ENCODE measurements around the gene CDH15. TPM values are rescaled to one million over a fixed set of nuclear protein-coding genes. Genes with fewer than 3 reads are reported as not detected.

The CDH15 gene
- total and polyA plus RNA-seq, 2 of the 13 experiments (the other 11 are each of a cell fraction or from before 2014, with no cell fraction given), result 0.74 to 2.2 TPM

DNA sequence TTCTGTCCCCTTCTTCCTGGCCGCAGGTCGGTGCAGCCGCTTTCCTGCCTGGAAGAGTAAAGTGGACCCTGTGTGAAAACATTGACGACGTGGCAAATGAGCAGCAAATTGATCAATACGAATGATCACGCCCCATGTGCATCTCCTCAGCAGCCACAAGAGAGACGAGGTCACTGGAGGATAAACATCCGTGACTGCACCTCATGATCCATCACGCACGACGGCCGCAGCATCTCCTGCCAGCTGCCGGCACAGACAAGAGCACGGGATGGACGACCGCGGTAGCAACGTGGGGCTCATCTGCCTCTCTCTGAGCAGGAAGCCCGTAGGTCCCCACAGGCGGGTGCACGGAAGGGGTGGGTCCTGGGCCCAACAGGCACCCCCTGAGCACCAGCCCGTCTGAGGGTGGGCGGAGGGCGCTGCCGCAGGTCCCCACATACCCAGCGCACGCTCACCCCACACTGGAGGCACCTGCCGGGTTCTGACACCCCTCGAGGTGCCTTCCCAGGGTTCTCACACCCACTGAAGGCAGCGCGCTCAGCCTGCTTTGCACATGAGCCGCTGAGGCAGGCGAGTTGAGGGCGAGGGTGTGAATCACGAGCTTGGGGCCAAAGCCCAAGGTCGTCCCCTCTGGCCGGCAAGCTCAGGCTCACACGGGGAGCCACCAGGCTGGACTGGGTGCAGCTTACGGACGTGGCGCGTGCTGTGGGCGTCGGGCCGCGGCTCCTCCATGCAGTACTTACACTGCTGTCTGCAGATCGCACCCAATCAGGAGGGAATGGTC, 12.3 kb upstream of the CDH15 start (continued):
- TF ChIP-seq ELF1 (CRISPR knock-in tag; IDR thresholded peaks at IDR 0.05), result peak; percentile 40
- TF ChIP-seq, protein P1, sequence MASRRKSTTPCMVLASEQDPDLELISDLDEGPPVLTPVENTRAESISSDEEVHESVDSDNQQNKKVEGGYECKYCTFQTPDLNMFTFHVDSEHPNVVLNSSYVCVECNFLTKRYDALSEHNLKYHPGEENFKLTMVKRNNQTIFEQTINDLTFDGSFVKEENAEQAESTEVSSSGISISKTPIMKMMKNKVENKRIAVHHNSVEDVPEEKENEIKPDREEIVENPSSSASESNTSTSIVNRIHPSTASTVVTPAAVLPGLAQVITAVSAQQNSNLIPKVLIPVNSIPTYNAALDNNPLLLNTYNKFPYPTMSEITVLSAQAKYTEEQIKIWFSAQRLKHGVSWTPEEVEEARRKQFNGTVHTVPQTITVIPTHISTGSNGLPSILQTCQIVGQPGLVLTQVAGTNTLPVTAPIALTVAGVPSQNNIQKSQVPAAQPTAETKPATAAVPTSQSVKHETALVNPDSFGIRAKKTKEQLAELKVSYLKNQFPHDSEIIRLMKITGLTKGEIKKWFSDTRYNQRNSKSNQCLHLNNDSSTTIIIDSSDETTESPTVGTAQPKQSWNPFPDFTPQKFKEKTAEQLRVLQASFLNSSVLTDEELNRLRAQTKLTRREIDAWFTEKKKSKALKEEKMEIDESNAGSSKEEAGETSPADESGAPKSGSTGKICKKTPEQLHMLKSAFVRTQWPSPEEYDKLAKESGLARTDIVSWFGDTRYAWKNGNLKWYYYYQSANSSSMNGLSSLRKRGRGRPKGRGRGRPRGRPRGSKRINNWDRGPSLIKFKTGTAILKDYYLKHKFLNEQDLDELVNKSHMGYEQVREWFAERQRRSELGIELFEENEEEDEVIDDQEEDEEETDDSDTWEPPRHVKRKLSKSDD (CRISPR knock-in tag; IDR thresholded peaks at IDR 0.05; ENCODE audit: low read depth), result peak; percentile 89; the same call in 1 of the 2 replicates
- TF ChIP-seq FOXO1 (CRISPR knock-in tag; IDR thresholded peaks at IDR 0.05), result peak; percentile 45; the same call in 1 of the 2 replicates
- TF ChIP-seq BRD4 (CRISPR knock-in tag; IDR thresholded peaks at IDR 0.05), result peak; percentile 23; the same call in 1 of the 2 replicates
- TF ChIP-seq ZNF34 (CRISPR knock-in tag; IDR thresholded peaks at IDR 0.05; ENCODE audit: borderline replicate concordance), result no peak
- TF ChIP-seq, protein P2, sequence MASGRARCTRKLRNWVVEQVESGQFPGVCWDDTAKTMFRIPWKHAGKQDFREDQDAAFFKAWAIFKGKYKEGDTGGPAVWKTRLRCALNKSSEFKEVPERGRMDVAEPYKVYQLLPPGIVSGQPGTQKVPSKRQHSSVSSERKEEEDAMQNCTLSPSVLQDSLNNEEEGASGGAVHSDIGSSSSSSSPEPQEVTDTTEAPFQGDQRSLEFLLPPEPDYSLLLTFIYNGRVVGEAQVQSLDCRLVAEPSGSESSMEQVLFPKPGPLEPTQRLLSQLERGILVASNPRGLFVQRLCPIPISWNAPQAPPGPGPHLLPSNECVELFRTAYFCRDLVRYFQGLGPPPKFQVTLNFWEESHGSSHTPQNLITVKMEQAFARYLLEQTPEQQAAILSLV (CRISPR knock-in tag; IDR thresholded peaks at IDR 0.05; ENCODE audit: borderline replicate concordance), result peak; percentile 69; the same call in 1 of the 2 replicates
- TF ChIP-seq ZFAT (CRISPR knock-in tag; conservative IDR thresholded peaks at IDR 0.05), result no peak
- TF ChIP-seq SMYD3 (CRISPR knock-in tag; IDR thresholded peaks at IDR 0.05), result no peak
- TF ChIP-seq HNRNPK (IDR thresholded peaks at IDR 0.05; ENCODE audit: low read depth, low read length, poor library complexity, severe bottlenecking), result no peak
- peak; percentile 76 for TF ChIP-seq GATAD2A (CRISPR knock-in tag; IDR thresholded peaks at IDR 0.05)
- TF ChIP-seq TGIF2 (CRISPR knock-in tag; IDR thresholded peaks at IDR 0.05), result no peak
- TF ChIP-seq HMG20A (CRISPR knock-in tag; IDR thresholded peaks at IDR 0.05; ENCODE audit: borderline replicate concordance), result peak; percentile 56; the same call in 1 of the 2 replicates
- no peak for TF ChIP-seq KLF13 (CRISPR knock-in tag; IDR thresholded peaks at IDR 0.05)
- no peak for TF ChIP-seq NFRKB (IDR thresholded peaks at IDR 0.05)
- TF ChIP-seq HNRNPUL1 (IDR thresholded peaks at IDR 0.05; ENCODE audit: low read depth, low read length), result no peak
- TF ChIP-seq ZNF350 (CRISPR knock-in tag; IDR thresholded peaks at IDR 0.05; ENCODE audit: borderline replicate concordance, low read depth), result peak; percentile 68; the same call in 1 of the 2 replicates
- no peak for TF ChIP-seq CEBPB (IDR thresholded peaks at IDR 0.05; ENCODE audit: borderline replicate concordance, low read depth, low read length)
- no peak for TF ChIP-seq SMARCE1 (IDR thresholded peaks at IDR 0.05; ENCODE audit: borderline replicate concordance)
- TF ChIP-seq, protein P3, sequence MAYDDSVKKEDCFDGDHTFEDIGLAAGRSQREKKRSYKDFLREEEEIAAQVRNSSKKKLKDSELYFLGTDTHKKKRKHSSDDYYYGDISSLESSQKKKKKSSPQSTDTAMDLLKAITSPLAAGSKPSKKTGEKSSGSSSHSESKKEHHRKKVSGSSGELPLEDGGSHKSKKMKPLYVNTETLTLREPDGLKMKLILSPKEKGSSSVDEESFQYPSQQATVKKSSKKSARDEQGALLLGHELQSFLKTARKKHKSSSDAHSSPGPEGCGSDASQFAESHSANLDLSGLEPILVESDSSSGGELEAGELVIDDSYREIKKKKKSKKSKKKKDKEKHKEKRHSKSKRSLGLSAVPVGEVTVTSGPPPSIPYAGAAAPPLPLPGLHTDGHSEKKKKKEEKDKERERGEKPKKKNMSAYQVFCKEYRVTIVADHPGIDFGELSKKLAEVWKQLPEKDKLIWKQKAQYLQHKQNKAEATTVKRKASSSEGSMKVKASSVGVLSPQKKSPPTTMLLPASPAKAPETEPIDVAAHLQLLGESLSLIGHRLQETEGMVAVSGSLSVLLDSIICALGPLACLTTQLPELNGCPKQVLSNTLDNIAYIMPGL (CRISPR knock-in tag; IDR thresholded peaks at IDR 0.05; ENCODE audit: borderline replicate concordance in 1 of 2, low read depth in 1 of 2), result peak; percentile 55 to 64; a peak in 1 of 4 replicates
- TF ChIP-seq FOXA1 (IDR thresholded peaks at IDR 0.05), result no peak
- 0 out of 2 replicates have a peak, but pooled peaks have one; percentile 8 for TF ChIP-seq FOXA1 (CRISPR knock-in tag; IDR thresholded peaks at IDR 0.05)
- 0 out of 2 replicates have a peak, but pooled peaks have one; percentile 41 for TF ChIP-seq ZNF468 (CRISPR knock-in tag; IDR thresholded peaks at IDR 0.05)
